Chondrocyte (in vitro differentiated cells): ENCODE measurements around the gene TEX51. TPM values are rescaled to one million over a fixed set of nuclear protein-coding genes. Genes with fewer than 3 reads are reported as not detected.

Experiments
- DNase-seq: peaks from one replicate; pipeline ENCODE4 v3.0.0; 2021; ENCODE audit warnings: mixed read lengths, low spot score
- H3K27ac Mint-ChIP-seq: one replicate; pipeline ENCODE4 v1.8.0; 2021; ENCODE audit warnings: mild to moderate bottlenecking, moderate library complexity, mixed read lengths; ENCODE audit not compliant: unreplicated experiment
- H3K27me3 Mint-ChIP-seq: 2 replicates; pipeline ENCODE4 v1.8.0; 2021; ENCODE audit warnings: low read depth, mixed read lengths
- H3K36me3 Mint-ChIP-seq: 2 replicates; pipeline ENCODE4 v1.8.0; 2021; ENCODE audit warnings: low read depth, mixed read lengths
- H3K4me1 Mint-ChIP-seq: 2 replicates; pipeline ENCODE4 v1.8.0; 2021; ENCODE audit warnings: low read depth, mild to moderate bottlenecking, mixed read lengths
- H3K4me3 Mint-ChIP-seq: one replicate; pipeline ENCODE4 v1.8.0; 2021; ENCODE audit warnings: mild to moderate bottlenecking, moderate library complexity, mixed read lengths; ENCODE audit not compliant: unreplicated experiment
- H3K9me3 Mint-ChIP-seq: 2 replicates; pipeline ENCODE4 v1.8.0; 2021; ENCODE audit warnings: low read depth, mixed read lengths
- total RNA-seq: library from RNA; stranded (reverse); gene quantifications from 3 replicates; pipeline ENCODE4 v1.2.1, GENCODE V29; 2021
- TF ChIP-seq, protein P1 (sequence below): fragments of 200-600 bp; sonication (generic); IDR thresholded peaks from 2 replicates; pipeline ENCODE4 v1.5.0; 2021; ENCODE audit warnings: antibody characterized with exemption, mild to moderate bottlenecking, moderate library complexity

The TEX51 gene
- total RNA-seq, 1 donor from 2014 or later, result not detected

DNA sequence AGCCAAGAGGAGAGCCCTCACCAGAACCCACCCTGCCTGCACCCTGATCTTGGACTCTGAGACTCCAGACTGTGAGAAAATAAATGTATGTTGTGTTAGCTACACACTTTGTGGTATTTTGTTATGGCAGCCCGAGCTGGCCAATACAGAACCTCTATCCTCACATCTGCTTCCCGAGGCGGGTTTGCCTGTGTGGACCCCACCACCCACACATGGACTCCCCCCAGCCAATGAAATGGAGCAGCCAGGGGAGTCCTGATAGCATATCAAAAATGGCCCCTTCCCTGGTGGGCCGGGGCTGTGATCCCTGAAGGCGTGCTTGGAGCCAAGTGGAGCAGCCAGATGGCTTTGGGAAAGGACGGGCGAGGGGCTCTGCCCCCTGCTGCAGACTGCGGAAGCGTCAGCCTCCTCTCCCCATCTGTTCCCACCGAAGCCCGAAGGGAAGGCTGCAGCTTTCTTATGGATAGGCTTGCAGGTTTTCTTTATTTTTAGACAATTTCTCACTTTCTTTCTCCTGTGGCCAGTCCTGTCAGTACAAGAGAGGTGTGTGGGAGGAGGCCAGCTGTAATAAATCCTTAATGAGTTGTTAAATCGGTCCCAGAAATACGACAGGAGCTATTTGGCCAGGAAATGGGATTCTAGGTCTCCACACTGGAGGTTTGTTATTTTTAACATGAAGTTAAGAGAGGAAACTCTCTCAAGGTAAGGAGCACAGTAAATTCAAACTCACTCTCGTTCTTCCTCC lies 34.4 kb downstream of the TEX51 start:
- TF ChIP-seq, protein P1, sequence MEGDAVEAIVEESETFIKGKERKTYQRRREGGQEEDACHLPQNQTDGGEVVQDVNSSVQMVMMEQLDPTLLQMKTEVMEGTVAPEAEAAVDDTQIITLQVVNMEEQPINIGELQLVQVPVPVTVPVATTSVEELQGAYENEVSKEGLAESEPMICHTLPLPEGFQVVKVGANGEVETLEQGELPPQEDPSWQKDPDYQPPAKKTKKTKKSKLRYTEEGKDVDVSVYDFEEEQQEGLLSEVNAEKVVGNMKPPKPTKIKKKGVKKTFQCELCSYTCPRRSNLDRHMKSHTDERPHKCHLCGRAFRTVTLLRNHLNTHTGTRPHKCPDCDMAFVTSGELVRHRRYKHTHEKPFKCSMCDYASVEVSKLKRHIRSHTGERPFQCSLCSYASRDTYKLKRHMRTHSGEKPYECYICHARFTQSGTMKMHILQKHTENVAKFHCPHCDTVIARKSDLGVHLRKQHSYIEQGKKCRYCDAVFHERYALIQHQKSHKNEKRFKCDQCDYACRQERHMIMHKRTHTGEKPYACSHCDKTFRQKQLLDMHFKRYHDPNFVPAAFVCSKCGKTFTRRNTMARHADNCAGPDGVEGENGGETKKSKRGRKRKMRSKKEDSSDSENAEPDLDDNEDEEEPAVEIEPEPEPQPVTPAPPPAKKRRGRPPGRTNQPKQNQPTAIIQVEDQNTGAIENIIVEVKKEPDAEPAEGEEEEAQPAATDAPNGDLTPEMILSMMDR, result no peak
- peaks cover 2% of the 10 kb centered on the region for H3K36me3 Mint-ChIP-seq
- H3K9me3 Mint-ChIP-seq, result peaks cover 11% of the 10 kb centered on the region
- no peaks in the 10 kb centered on the region for H3K4me1 Mint-ChIP-seq
- no peak overlapping the region for H3K27ac Mint-ChIP-seq
- no peak overlapping the region for H3K4me3 Mint-ChIP-seq
- DNase-seq, result no peak
- H3K27me3 Mint-ChIP-seq, result peaks cover 33% of the 10 kb centered on the region

DNA sequence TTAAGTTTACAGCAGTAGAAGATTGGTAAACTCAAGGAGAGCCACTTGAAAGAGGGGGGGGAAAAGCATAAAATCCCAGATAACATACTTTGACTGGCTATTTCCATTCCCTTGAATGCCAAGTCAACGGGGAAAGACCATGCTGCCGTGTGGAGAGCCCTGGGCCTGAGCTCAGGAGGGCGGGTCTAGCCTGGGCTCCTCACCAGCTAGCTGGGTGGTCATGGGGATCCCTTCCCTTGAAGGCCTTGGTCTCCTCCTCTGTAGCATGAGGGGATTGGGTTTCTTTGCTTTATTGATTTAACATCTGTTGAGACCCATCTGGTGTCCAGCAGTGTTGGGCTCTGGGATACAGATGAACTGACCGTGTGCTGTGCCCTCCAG lies 35.0 kb downstream of the TEX51 start:
- Mint-ChIP-seq H3K27me3 (peaks cover 34% of the 10 kb centered on the region), H3K9me3 (peaks cover 11% of the 10 kb centered on the region), H3K36me3 (peaks cover 2% of the 10 kb centered on the region), H3K27ac (no peak overlapping the region), H3K4me3 (no peak overlapping the region), H3K4me1 (no peaks in the 10 kb centered on the region)
- no peak for DNase-seq
- TF ChIP-seq, protein P1, result no peak

DNA sequence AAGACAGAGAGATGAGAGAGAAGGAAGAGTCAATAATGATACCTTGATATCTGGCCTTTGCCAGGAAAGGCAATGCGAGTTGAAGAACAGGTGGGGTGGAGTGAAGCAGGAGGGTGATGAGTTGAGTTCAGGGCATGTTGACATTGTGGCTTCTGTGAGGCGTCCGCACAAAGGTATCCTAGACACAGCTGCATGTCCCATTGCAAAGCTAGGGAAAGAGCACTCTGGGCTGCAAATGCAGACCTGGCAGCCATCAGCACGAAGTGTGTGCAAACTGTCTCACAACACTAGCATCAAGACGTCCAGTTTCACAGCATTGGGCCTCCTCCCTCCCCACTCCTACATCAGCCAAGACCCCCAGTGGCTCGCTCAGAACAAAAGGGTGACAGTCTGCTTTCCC lies 36.1 kb downstream of the TEX51 start:
- H3K27ac Mint-ChIP-seq, result no peak overlapping the region
- peaks cover 2% of the 10 kb centered on the region for H3K9me3 Mint-ChIP-seq
- peaks cover 30% of the 10 kb centered on the region for H3K27me3 Mint-ChIP-seq
- H3K36me3 Mint-ChIP-seq, result no peaks in the 10 kb centered on the region
- no peaks in the 10 kb centered on the region for H3K4me1 Mint-ChIP-seq
- no peak overlapping the region for H3K4me3 Mint-ChIP-seq
- TF ChIP-seq, protein P1, result no peak
- DNase-seq, result no peak

DNA sequence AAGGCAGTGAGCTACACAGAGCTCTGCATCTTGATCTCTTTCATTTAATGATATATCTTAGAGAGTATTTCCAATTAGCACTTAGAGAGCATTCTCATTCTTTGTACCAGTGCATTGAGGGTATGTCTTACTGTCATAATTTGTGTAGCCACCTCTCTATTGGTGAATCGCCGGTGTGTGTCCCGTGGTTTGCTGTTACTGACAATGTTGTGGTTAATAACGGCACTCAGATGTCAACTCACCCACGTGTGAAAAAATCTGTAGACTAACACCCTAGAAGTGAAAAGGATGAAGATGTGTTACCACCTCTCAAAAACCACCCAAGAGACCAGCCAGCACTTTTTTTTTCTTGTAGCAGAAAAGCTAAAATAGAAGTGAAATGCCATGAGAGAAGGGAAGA lies 37.1 kb downstream of the TEX51 start:
- Mint-ChIP-seq H3K27ac (no peak overlapping the region), H3K4me1 (no peaks in the 10 kb centered on the region), H3K9me3 (no peaks in the 10 kb centered on the region), H3K4me3 (no peak overlapping the region), H3K27me3 (peaks cover 31% of the 10 kb centered on the region), H3K36me3 (no peaks in the 10 kb centered on the region)
- TF ChIP-seq, protein P1, result no peak
- DNase-seq, result no peak

DNA sequence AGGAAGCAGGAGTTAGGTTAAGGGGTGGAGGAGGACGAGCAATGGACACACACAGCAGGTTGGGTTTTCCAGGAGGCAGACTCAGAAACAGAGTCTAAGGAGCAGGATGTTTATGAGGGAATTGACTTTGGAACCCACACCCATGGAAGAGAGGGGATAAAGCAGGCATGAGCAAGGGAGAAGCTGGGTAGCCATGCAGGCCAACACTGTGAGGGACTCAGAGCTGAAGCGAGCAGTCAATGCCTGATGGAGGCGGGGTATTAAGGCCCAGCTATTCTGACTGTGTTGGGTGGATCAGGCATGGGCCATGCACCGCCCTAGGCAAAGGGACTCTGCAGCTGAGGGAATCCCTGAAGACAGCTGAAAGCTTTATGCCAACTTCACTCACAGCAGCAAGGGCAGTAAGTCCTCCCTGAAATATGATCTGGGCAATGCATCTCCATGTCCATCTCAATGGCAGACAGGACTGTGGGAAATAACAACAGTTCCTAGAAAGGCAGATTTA lies 37.6 kb downstream of the TEX51 start:
- TF ChIP-seq, protein P1, result no peak

More for the DNA sequence above, 37.6 kb downstream of the TEX51 start:
- Mint-ChIP-seq H3K27ac (no peak overlapping the region), H3K4me1 (no peaks in the 10 kb centered on the region), H3K27me3 (peaks cover 36% of the 10 kb centered on the region), H3K36me3 (no peaks in the 10 kb centered on the region), H3K4me3 (no peak overlapping the region), H3K9me3 (no peaks in the 10 kb centered on the region)
- DNase-seq, result no peak
